GM18858 (cell line): ENCODE measurements around the gene MRGPRD.

Experiments used
- ATAC-seq: cut with Tn5 transposase; IDR thresholded peaks from one replicate; pipeline ENCODE4 v1.9.1; 2021; ENCODE audit not compliant: unreplicated experiment

Gene MRGPRD

GRCh38 chr11:68980776-68981065, at the start of gene MRGPRD:
Gene MRGPRD, minus strand, starts transcription at chr11:68980986. Its CDS starts 0 bp downstream, at chr11:68980986.
- no peak for ATAC-seq

DNA sequence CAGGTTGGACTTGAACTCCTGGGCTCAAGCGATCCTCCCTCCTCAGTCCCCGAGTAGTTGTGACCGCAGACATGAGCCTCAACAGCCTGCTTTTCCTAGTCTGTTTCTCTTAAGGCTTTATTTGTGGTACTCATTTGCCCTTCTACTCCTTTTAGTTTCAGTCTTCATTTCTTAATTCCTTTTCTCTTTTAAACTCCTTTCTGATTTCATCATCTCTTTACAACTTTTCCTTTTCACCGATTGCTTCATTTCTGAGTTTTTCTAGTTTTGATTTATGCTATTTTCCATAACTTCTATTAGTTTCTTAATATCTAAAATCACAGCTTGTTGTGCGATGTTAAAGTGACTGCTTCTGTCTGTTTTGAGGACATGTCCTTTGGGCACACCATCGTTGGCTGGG, 49.5 kb upstream of the MRGPRD start:
- no peak for ATAC-seq

DNA sequence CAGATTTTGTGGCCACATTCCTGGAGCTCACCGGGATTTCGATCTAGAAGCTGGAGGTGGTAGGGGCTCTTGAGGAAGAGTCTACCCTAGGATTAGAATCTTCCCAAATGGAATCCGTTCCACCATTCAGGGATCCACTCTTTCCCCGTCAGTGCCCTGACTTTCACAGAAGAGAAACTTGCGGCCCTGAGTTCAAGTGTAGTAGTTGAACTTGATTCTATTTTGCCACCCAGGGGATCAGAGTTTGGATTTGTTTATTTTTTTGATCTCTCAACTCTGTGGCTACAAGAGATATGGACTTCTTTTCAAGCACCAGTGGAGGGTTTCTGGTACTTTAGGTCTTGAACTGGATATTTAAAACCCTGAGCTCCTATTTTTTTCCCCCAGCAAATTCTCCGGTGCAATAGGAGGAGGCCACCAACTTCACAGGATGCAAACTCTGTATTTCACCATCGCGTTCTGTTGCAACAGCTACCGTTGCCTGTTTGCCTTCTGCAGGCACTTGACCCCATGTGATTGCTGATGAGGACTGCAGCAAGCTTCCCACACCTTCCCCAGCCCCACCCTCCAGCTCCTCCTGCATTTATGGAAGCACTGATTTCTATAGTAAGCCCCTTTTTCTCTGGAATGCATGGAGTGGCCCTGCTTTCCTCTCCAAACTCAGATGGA, 47.1 kb upstream of the MRGPRD start:
- ATAC-seq: no peak

DNA sequence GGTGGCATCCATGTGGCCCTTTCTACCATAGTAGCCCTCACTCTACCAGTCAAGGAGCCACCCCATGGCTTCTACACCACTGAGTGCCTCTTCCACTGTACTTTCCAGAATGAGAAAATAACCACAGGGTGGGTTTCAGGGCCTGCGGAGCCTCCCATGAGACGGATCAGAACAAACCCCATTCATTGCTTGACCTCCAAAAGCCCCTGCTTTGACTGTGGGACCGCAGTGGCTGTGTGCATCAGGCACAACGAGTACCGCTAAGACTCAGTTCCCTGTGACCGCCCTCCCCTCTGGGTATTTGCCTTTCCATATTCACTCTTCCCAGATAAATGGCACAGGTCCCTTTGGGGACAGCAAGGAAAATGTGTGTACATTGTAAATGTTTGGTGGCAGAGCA, 43.7 kb upstream of the MRGPRD start:
- ATAC-seq: no peak

DNA sequence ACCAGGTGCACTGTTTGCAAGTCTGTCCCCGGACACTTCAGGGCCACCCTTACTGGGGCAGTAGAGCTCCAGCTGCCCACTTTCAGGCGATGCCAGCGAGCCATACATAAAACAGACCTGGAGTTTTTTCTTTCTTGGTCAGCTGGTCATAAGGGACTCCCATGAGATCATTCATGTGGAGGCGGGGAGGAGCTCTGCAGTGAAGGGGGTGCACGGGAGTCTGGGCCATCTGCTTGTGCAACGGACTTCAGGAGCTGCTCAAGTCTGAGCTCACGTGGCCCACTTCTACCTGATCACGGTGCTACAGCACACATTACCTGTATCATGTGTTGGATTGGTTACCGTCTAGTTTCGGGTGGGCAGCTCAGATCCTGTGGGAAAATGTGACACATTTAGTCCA, 41.5 kb upstream of the MRGPRD start:
- ATAC-seq: no peak

DNA sequence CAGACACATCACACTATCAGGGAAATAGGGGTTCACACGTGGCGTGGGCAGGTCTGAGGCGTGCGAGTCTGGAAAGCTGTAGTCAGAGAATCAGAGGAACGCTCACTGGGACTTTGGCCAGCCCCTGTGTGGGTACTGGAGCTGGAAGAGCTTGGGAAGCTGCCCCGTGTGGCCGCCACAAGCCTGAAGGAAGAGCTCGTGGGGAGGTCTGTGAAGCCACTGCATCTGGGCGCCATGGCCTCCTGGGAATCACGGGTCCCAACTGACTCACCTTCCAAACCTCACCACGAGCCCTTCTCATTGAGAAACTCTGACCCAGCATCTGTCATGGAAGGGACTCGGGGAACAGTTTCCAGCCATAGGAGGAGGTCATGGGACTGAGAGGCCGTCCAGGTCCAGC, 38.1 kb upstream of the MRGPRD start:
- no peak for ATAC-seq

DNA sequence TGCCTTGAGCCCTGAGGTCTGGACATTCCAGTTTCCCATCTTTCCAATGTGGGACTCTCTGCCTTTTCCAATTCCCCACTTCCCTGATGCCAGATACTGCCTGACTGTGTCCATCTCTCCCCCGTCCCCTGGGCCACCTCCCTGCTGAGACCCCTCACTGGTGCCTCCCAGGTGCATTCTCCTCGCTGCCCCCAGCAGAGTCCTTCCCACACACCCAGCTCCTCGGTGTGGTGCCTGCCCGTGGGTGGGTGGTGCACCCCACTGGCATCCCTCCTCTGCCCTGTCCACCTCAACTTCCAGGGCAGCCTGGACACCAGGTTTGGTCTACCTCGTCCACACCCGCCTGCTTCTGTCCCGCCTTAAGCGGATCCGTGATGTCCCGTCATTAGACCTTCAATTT, 37.2 kb upstream of the MRGPRD start:
- no peak for ATAC-seq

- no peak for ATAC-seq
Observed at GRCh38 chr11:69014898-69015549, 34.2 kb upstream of the MRGPRD start.

GRCh38 chr11:69014084-69014851, 33.5 kb upstream of the MRGPRD start:
- ATAC-seq: no peak

DNA sequence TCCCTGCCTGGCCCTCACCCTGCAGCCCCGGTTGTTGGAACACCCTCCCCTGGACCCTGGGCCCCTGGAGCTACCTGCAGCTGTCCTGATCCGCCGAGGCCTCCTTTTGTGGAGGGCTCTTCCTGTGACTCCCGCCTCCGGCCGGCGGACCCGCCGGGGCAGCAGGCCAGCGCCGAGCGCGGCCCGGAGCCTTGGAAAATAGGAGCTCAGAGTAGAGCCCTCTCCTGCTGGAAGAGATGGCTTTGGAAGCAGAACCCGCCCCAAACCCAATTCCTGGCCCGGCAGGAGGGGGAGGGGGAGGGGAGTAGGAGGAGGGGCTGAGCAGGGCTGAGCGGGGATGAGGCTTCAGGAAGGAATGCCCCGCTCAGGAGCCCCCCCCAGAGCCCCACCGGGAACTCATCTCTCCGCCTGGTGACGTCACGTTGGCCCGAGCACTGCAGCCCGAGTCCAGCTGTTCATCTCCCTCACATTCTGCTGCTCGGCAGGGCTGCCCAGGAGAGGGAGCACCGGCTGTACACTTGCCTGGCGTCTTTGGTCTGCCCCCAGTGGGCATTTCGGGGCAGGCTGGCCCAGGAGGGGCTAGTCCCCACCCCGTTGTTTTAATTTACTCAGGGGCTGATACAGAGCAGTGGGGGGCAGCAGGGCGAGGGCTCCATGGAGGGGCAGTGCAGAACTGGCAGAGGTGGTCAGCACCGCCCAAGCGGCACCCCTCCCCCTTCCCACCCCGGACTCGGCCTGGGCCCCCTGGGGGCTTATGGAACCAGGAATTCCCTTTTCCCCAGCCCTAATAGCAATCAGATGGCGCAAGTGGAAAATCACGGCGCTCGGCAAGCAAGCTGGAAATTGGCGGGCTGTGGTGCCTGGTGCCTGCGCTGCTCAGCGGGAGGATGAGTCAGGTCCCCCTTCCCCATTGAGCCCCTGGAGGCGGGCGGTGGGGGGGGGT, 32.5 kb upstream of the MRGPRD start, which contains the start of gene MRGPRF:
MRGPRF (minus strand) TSS at position 238 of the 943 bp plus-strand sequence. CDS start 3,345 bp downstream, outside the sequence.
- no peak for ATAC-seq

DNA sequence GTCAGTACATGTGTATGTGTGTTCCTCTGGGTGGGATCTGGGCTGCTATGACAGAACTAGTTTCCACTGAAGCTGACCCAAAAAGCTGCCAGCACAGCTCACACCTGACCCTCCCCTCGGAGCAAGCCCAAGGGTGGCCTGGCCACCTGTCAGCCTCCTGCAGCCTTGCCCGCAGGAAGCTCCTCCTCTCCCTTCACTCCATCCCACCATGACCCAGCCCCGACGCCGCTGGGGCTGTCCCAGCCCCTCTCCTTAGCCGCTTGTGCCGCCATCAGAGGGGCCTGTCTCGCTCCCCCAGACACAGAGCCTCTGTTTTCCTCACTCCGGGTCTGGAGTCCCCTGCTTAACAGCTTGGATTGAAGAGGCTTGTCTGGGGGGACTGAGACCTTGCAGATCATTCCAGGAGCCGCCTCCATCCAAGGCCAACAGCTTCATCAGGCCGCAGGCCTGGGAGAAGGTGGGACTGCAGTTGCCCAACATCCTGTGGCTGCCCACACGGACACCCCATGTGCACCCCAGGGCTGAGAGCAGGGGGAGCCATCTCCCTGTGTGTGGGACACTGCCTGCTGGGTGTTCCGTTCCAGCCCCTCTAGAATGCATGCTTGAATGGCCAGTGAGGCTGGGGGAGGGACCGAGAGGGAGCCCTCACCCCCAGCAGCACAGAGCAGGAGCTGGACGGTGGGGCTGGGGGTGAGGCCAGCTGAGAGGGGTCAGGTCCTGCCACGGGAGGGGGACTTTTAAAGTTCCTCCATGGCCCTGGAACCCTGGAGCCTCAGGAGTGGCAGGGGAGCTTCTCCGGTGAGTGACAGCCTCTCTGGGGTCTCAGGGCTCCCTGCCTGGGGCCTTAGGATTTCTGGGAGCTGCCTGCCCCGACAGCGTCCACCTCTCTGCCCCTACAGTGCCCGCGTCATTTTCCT, 31.6 kb upstream of the MRGPRD start:
- ATAC-seq: no peak

- no peak for ATAC-seq
Observed at GRCh38 chr11:69011624-69012091, 30.9 kb upstream of the MRGPRD start.

GRCh38 chr11:69010964-69011623, 30.3 kb upstream of the MRGPRD start:
- ATAC-seq: no peak

GRCh38 chr11:69010361-69010891, 29.6 kb upstream of the MRGPRD start:
- no peak for ATAC-seq

GRCh38 chr11:69009441-69010211, 28.8 kb upstream of the MRGPRD start:
- ATAC-seq: no peak

DNA sequence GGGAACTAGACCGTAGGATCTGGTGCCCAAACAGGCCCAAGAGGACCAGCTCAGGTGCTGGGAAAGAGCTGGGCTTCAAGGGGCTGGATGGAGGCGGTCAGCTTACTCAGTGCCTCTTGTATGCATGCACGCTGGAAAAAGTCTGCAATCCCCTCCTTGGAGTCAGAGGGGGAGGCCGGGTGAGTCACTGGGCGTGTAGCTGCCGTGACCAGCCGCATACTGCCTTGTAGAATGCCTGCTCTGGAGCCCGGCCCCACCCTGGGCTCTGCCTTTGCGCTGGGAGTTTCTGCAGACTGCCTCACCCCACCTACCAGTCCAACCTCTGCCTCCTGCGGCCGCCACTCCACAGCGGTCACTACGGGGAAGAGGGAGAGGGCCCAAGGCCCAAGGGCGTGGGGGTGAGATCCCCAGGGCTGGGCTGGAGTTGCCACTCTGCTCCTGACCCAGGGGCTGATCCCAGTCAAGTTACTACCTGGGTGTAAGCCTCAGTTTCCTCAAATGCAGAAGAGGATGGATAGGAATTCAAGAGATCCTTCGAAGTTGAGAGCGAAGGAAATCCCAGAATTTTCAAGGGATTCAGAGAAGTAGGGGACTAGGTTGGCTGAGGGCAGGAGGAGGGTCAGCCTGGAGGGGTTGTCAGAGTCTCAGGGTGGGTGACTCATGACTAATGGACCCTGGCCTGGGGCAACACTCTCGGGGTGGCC, 28.1 kb upstream of the MRGPRD start:
- no peak for ATAC-seq

DNA sequence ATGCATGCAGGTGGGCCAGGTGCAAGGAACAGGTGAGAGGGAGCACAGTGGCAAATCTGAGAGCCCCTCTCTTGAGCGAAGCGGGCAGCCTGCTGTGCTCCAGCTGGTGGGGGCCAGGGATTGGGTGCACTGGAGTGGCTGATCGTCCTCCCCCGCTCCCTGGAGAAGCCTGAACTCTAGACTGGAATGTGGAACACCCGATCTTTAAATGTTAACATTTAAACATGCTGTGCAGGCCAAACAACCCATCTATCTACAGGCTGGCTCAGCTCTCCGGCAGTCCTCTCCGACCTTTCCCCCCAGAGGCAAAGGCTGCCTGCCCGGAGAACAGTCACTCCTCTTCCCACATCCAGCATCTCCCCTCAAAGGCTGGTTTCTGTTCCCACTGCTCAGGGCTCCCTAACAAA, 27.2 kb upstream of the MRGPRD start:
- ATAC-seq: no peak

- ATAC-seq: no peak
Observed at GRCh38 chr11:69006816-69007215, 26.0 kb upstream of the MRGPRD start.
